GM12891 (cell line): ENCODE measurements around the gene ART4.

ENCODE experiments used
- POLR2A ChIP-seq: IDR thresholded peaks from 2 replicates; pipeline ENCODE4 v1.6.1; 2011; ENCODE audit warnings: low read depth, low read length, control low read depth
- POLR2AphosphoS5 ChIP-seq: IDR thresholded peaks from 2 replicates; pipeline ENCODE4 v1.6.1; 2011; ENCODE audit warnings: low read depth, low read length, control low read depth
- POU2F2 ChIP-seq: IDR thresholded peaks from 2 replicates; pipeline ENCODE4 v1.6.1; 2011; ENCODE audit warnings: low read depth, mild to moderate bottlenecking, control low read depth, low read length, moderate library complexity
- SPI1 ChIP-seq: IDR thresholded peaks from 2 replicates; pipeline ENCODE4 v1.6.1; 2011; ENCODE audit warnings: low read depth, low read length, control low read depth
- TAF1 ChIP-seq: IDR thresholded peaks from 2 replicates; pipeline ENCODE4 v1.6.1; 2011; ENCODE audit warnings: low read depth, low read length, control low read depth

DNA sequence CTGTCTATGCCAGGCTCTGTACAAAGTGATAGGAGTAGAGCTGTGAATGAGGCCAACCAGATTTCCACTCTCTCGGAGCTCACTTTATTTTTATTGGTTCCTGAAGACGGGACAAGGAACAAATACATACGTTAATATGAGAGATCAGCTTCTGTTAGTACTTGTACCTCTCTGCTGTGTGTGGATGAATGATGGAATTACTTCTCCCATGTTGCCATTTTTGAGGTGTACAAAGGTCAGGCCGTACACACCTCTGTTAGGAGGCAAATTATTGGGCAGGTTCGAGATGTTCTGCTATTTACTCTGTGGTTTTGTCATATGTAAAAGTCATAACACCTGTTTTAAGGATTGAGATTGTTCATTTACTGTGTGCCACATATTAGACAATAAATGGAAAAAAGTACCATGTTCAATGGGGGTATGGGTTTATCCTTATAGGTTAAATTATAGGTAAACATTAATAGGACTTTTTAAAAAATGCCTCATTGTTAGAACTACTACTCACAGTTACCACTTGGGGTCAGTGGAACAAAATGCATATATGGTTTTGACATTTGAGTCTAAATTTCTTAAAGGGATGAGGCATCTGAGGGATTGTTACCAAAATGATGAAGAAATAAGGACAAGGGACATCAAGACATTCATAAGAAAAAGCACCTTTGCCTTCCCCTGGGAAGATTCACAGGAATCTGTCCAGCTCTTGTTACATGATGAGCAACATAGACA lies 66.9 kb downstream of the ART4 start:
- TF ChIP-seq POLR2A (no peak), POLR2AphosphoS5 (no peak), TAF1 (no peak), POU2F2 (no peak), SPI1 (no peak)
